Neural cell (in vitro differentiated cells): ENCODE data around the gene UPF3A. TPM values are rescaled to one million over a fixed set of nuclear protein-coding genes. Genes with fewer than 3 reads are reported as not detected.
"Not testable (repeated sequence)": the region's sequence is repeated elsewhere in the genome, so short reads cannot be mapped to it uniquely, and the experiment has no call there.

ENCODE experiments used
- H2AFZ ChIP-seq: fragments of 200-600, 300-800 bp; sonication (generic), shearing (Covaris generic); 2 replicates; pipeline ENCODE4 v1.6.0; 2014; ENCODE audit warnings: low read depth, mild to moderate bottlenecking, antibody characterized with exemption, low read length, moderate library complexity
- H3F3A ChIP-seq: fragments of 200-600 bp; shearing (Covaris generic); 2 replicates; pipeline ENCODE4 v1.6.1; 2016; ENCODE audit warnings: mild to moderate bottlenecking, moderate library complexity, mixed read lengths, antibody characterized with exemption, low read length; ENCODE audit not compliant: insufficient read depth, poor library complexity, severe bottlenecking
- H3K27ac ChIP-seq: fragments of 200-600, 300-800 bp; sonication (generic), shearing (Covaris generic); 2 replicates; pipeline ENCODE4 v1.5.1; 2014; ENCODE audit warnings: mild to moderate bottlenecking, low read length, moderate library complexity
- H3K27me3 ChIP-seq: fragments of 300-800, 200-600 bp; sonication (generic), shearing (Covaris generic); 2 replicates; pipeline ENCODE4 v1.6.0; 2014; ENCODE audit warnings: mild to moderate bottlenecking, low read depth, low read length, moderate library complexity; ENCODE audit not compliant: insufficient read depth
- H3K36me3 ChIP-seq: fragments of 300-800, 200-600 bp; sonication (generic), shearing (Covaris generic); 2 replicates; pipeline ENCODE4 v1.5.1; 2014; ENCODE audit warnings: mild to moderate bottlenecking, antibody characterized with exemption, low read length, moderate library complexity; ENCODE audit not compliant: insufficient read depth
- H3K4me2 ChIP-seq: fragments of 300-800, 200-600 bp; sonication (generic), shearing (Covaris generic); 2 replicates; pipeline ENCODE4 v1.6.0; 2014; ENCODE audit warnings: mild to moderate bottlenecking, low read length
- H3K4me3 ChIP-seq: fragments of 300-800, 200-600 bp; sonication (generic), shearing (Covaris generic); 2 replicates; pipeline ENCODE4 v1.5.1; 2014; ENCODE audit warnings: mild to moderate bottlenecking, low read length, moderate library complexity
- H3K79me2 ChIP-seq: fragments of 200-600 bp; shearing (Covaris generic); replicated peaks from 2 replicates; pipeline ENCODE4 v1.6.0; 2014; ENCODE audit warnings: mild to moderate bottlenecking, low read length, moderate library complexity; ENCODE audit not compliant: insufficient read depth
- H3K9ac ChIP-seq: fragments of 300-800, 200-600 bp; sonication (generic), shearing (Covaris generic); 2 replicates; pipeline ENCODE4 v1.6.1; 2016; ENCODE audit warnings: mild to moderate bottlenecking, low read length, mixed read lengths
- H3K9me2 ChIP-seq: fragments of 200-600 bp; shearing (Covaris generic); 2 replicates; pipeline ENCODE4 v1.6.1; 2016; ENCODE audit warnings: mild to moderate bottlenecking, low read length, mixed read lengths; ENCODE audit not compliant: insufficient read depth
- H3K9me3 ChIP-seq: fragments of 200-600, 300-800 bp; sonication (generic), shearing (Covaris generic); 2 replicates; pipeline ENCODE4 v1.6.1; 2016; ENCODE audit warnings: mild to moderate bottlenecking, mixed run types, low read length, moderate library complexity, mixed read lengths
- H4K20me1 ChIP-seq: fragments of 200-600 bp; shearing (Covaris generic); 2 replicates; pipeline ENCODE4 v1.6.1; 2016; ENCODE audit warnings: mild to moderate bottlenecking, mixed run types; ENCODE audit not compliant: insufficient read depth
- polyA plus RNA-seq: library from polyadenylated mRNA; depleted of rRNA; stranded (reverse); fragments of >200 nt; gene quantifications from 2 replicates; pipeline ENCODE4 v1.2.3, GENCODE V29; 2014
- small RNA-seq, 3 experiments: library from RNA; depleted of rRNA; stranded (forward); fragments of <200 nt; gene quantifications; one replicate each; pipeline ENCODE3, GENCODE V24; 2012

The UPF3A gene
- polyA plus RNA-seq, 1 donor from 2014 or later: 277 TPM

- H3K4me2 ChIP-seq, H3K9me3 ChIP-seq, H3K4me3 ChIP-seq, H3F3A ChIP-seq, H3K79me2 ChIP-seq, H3K36me3 ChIP-seq, H3K27ac ChIP-seq, H3K27me3 ChIP-seq, H3K9me2 ChIP-seq, H4K20me1 ChIP-seq, H2AFZ ChIP-seq, H3K9ac ChIP-seq: not testable (repeated sequence)
These were observed 71.4 kb downstream of the UPF3A start for GRCh38 chr13:114352763-114353162.

- H3K27ac ChIP-seq, H3K4me2 ChIP-seq, H3K4me3 ChIP-seq, H3K9me2 ChIP-seq, H3K79me2 ChIP-seq, H3K9me3 ChIP-seq, H2AFZ ChIP-seq, H4K20me1 ChIP-seq, H3K9ac ChIP-seq, H3K36me3 ChIP-seq, H3K27me3 ChIP-seq, H3F3A ChIP-seq: not testable (repeated sequence)
These were observed 72.0 kb downstream of the UPF3A start for GRCh38 chr13:114353382-114353781.

Small RNA genes within 50 kb of the gene (small RNA-seq; reads per million reads assigned to genes)
- 0 reads per million in 3 experiments for gene MIR4502
- gene MIR548AR: 0 to 1.9 (median 0.20) reads per million in 3 experiments

Other genes starting within 250 kb of the UPF3A start
- gene RASA3, start 149.0 kb upstream of the UPF3A start, polyA plus RNA-seq: 8.5 and 10.8 TPM in 2 replicates
- gene CFAP97D2, start 102.3 kb upstream of the UPF3A start, polyA plus RNA-seq: not detected in 2 replicates
- gene CDC16, start 46.7 kb upstream of the UPF3A start, polyA plus RNA-seq: 70.4 and 78.4 TPM in 2 replicates
- gene CHAMP1, start 32.9 kb downstream of the UPF3A start, polyA plus RNA-seq: 9.1 and 13.0 TPM in 2 replicates